Measurements from ENCODE around the gene RAB3C.

GRCh38 chr5:58737671-58738070 is 154.8 kb downstream of the RAB3C start:
- TF ChIP-seq EZH2 (IDR thresholded peaks at IDR 0.05) (no peak), CTCF (IDR thresholded peaks at IDR 0.05) (no peak), EZH2phosphoT487 (IDR thresholded peaks at IDR 0.05) (no peak)

Data from neural progenitor cell (in vitro differentiated cells).